HG03342 (cell line): Measurements from ENCODE around the gene GNA15.

Experiments
- ATAC-seq: cut with Tn5 transposase; IDR thresholded peaks from one replicate; pipeline ENCODE4 v1.9.1; 2021; ENCODE audit warnings: mild to moderate bottlenecking, moderate library complexity; ENCODE audit not compliant: unreplicated experiment

Gene GNA15

GRCh38 chr19:3119693-3120380, 16.0 kb upstream of the GNA15 start:
- no peak for ATAC-seq

GRCh38 chr19:3120611-3121276, 15.1 kb upstream of the GNA15 start:
- ATAC-seq, result no peak

GRCh38 chr19:3121396-3121795, 14.4 kb upstream of the GNA15 start:
- ATAC-seq, result no peak

GRCh38 chr19:3121821-3122511, 13.9 kb upstream of the GNA15 start:
- no peak for ATAC-seq

- no peak for ATAC-seq
Measured at GRCh38 chr19:3122512-3122870, 13.3 kb upstream of the GNA15 start.

- no peak for ATAC-seq
Measured at GRCh38 chr19:3123088-3123721, 12.6 kb upstream of the GNA15 start.

GRCh38 chr19:3123956-3124355, 11.9 kb upstream of the GNA15 start:
- no peak for ATAC-seq

GRCh38 chr19:3124630-3125029, 11.2 kb upstream of the GNA15 start:
- ATAC-seq, result no peak

- no peak for ATAC-seq
Measured at GRCh38 chr19:3125900-3126524, 9.8 kb upstream of the GNA15 start.

GRCh38 chr19:3129112-3129511, 6.7 kb upstream of the GNA15 start:
- ATAC-seq, result no peak

- ATAC-seq, result no peak
Measured at GRCh38 chr19:3131168-3131567, 4.7 kb upstream of the GNA15 start.

- ATAC-seq, result peak; percentile 49
Measured at GRCh38 chr19:3132971-3133792, 2.7 kb upstream of the GNA15 start.

GRCh38 chr19:3133793-3134116, 2.1 kb upstream of the GNA15 start:
- ATAC-seq, result no peak

- no peak for ATAC-seq
Measured at GRCh38 chr19:3136684-3137055, 837 bp downstream of the GNA15 start.

- no peak for ATAC-seq
Measured at GRCh38 chr19:3137119-3137518, 1.3 kb downstream of the GNA15 start.

- no peak for ATAC-seq
Measured at GRCh38 chr19:3138268-3138667, 2.4 kb downstream of the GNA15 start.

- no peak for ATAC-seq
Measured at GRCh38 chr19:3140667-3141038, 4.8 kb downstream of the GNA15 start.

GRCh38 chr19:3142292-3142670, 6.4 kb downstream of the GNA15 start:
- ATAC-seq, result no peak

- ATAC-seq, result no peak
Measured at GRCh38 chr19:3142781-3143337, 7.0 kb downstream of the GNA15 start.

GRCh38 chr19:3145909-3146676, 10.3 kb downstream of the GNA15 start:
- no peak for ATAC-seq
